Measurements from ENCODE around the gene SMARCC1. TPM values are rescaled to one million over a fixed set of nuclear protein-coding genes. Genes with fewer than 3 reads are reported as not detected.
A peak's percentile ranks its signal among the peaks of the same experiment; 100 is the strongest.

The SMARCC1 gene
- total RNA-seq, 4 donors from 2014 or later: 38.5 to 54.2 (median 42.9) TPM

DNA sequence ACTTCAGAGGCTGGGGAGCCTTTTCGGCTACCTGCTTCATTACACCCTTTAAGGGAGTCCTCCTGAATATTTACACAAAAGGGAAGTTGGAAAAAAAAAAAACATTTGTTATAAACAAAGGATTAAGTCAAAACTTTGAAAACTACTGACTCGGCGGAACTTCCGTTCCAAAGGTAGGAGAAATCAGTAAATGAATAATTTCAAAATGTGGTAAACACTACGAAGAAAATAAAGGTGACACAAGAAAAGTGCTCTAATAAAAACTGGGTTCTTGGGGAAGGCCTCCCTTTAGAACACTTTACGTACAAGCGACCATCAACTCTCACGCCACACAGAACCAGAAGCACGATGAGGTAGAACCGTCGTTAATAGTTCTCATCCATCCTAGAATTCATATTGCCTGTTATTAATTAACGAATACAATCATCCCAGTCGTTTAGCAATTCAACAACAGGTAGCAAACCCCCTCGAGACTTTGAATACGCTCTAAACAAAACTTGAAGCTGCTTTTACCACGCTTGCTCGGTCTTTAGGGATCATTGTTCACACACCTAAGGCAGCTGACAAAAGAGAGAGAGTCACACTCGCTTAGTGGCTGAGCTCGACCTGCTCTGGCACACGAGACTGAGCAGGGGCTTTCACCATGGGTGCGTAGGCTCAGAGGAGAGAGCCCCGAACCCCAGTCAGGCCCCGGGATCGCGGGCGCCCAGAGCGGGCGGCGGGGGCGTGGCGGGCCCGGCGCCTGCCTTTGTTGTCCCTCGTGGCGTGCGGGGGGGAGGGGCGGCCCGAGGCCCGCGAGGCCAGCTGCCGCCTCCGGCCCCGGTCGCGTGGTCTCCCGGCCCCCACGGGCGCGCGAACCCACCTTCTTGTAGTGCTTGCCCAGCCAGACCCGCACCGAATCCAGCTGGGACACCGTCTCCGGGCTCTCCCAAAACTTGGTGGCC is 680 bp downstream of the SMARCC1 start:
- intact Hi-C loops (cut with DNase I; ENCODE audit: low total_unique reads): no loop called here
- peak overlapping the region; percentile 91 for H3K4me3 ChIP-seq (ENCODE audit: low read depth, poor library complexity, severe bottlenecking)
- WGBS, 2 donors: 0 to 1% methylated on average over 22 to 33 of the region's 54 CpGs
- DNase-seq (ENCODE audit: low spot score in 2 of 2): peak; percentile 51 to 92
- TF ChIP-seq, protein P1, sequence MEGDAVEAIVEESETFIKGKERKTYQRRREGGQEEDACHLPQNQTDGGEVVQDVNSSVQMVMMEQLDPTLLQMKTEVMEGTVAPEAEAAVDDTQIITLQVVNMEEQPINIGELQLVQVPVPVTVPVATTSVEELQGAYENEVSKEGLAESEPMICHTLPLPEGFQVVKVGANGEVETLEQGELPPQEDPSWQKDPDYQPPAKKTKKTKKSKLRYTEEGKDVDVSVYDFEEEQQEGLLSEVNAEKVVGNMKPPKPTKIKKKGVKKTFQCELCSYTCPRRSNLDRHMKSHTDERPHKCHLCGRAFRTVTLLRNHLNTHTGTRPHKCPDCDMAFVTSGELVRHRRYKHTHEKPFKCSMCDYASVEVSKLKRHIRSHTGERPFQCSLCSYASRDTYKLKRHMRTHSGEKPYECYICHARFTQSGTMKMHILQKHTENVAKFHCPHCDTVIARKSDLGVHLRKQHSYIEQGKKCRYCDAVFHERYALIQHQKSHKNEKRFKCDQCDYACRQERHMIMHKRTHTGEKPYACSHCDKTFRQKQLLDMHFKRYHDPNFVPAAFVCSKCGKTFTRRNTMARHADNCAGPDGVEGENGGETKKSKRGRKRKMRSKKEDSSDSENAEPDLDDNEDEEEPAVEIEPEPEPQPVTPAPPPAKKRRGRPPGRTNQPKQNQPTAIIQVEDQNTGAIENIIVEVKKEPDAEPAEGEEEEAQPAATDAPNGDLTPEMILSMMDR (IDR thresholded peaks at IDR 0.05): no peak
- no peak for TF ChIP-seq POLR2A (IDR thresholded peaks at IDR 0.05)

DNA sequence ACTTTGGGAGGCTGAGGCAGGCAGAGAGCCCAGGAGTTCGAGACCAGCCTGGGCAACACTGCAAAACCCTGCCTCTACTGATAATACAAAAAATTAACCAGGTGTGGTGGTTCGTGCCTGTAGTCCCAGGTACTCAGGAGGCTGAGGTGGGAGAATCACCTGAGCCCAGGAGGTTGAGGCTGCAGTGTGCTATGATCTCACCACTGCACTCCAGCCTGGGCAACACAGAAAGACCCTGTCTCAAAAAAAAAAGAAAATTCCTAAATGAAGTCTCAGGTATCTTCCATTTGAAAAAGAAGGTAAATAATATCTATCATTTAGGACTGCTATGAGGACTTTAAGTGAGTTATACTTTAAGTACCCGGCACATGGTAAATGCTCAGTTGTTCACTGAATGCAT is 2.9 kb downstream of the SMARCC1 start:
- intact Hi-C loops (cut with DNase I; ENCODE audit: low total_unique reads): no loop called here
- WGBS, 2 donors: 91 to 94% methylated on average over 3 of the region's 3 CpGs

DNA sequence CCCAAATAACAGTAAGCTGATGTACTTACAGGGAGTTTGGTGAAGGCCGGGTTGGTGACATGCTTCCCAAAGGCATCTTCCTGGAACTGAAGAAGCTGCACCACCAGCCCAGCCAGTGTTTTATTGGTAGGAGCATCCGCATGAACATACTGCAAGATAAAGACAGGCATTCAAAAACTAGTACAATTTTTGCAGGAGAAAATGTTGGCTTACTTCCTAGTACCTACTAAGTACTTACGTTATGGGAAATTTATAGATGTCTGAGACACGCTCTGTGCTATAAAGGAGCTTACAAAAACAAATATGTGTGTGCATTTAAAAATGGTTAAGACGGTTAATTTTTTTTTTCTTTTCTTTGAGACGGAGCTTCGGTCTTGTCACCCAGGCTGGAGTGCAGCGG is 8.9 kb downstream of the SMARCC1 start:
- 82 to 87% methylated on average over 8 of the region's 8 CpGs for WGBS, 2 donors
- H3K4me3 ChIP-seq (ENCODE audit: low read depth, poor library complexity, severe bottlenecking): no peak overlapping the region
- TF ChIP-seq, protein P1 (IDR thresholded peaks at IDR 0.05): no peak
- no peak for TF ChIP-seq POLR2A (IDR thresholded peaks at IDR 0.05)
- DNase-seq (ENCODE audit: low spot score in 2 of 2): no peak
- intact Hi-C loops (cut with DNase I; ENCODE audit: low total_unique reads): no loop called here

More for the DNA sequence above, 2.9 kb downstream of the SMARCC1 start:
- TF ChIP-seq POLR2A (IDR thresholded peaks at IDR 0.05): no peak
- TF ChIP-seq, protein P1 (IDR thresholded peaks at IDR 0.05): no peak
- no peak for DNase-seq (ENCODE audit: low spot score in 2 of 2)
- H3K4me3 ChIP-seq (ENCODE audit: low read depth, poor library complexity, severe bottlenecking): no peak overlapping the region

DNA sequence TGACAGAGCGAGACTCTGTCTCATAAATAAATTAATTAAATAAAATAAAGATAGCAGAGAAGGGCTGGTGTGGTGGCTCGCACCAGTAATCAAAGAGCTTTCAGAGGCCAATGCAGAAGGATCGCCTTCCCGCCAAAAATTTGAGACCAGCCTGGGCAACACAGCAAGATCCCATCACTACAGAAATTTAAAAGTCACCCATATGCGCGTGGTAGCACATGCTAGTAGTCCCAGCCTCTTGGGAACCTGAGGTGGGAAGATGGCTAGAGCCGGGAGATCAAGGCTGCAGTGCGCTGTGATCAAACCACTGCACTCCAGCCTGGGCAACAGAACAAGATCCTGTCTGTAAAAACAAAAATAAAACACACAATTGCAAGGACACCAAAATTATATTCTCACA is 9.6 kb downstream of the SMARCC1 start:
- no peak overlapping the region for H3K4me3 ChIP-seq (ENCODE audit: low read depth, poor library complexity, severe bottlenecking)
- intact Hi-C loops (cut with DNase I; ENCODE audit: low total_unique reads): no loop called here
- WGBS, 2 donors: 97 to 98% methylated on average over 8 of the region's 8 CpGs
- DNase-seq (ENCODE audit: low spot score in 2 of 2): no peak
- no peak for TF ChIP-seq POLR2A (IDR thresholded peaks at IDR 0.05)
- TF ChIP-seq, protein P1 (IDR thresholded peaks at IDR 0.05): no peak

DNA sequence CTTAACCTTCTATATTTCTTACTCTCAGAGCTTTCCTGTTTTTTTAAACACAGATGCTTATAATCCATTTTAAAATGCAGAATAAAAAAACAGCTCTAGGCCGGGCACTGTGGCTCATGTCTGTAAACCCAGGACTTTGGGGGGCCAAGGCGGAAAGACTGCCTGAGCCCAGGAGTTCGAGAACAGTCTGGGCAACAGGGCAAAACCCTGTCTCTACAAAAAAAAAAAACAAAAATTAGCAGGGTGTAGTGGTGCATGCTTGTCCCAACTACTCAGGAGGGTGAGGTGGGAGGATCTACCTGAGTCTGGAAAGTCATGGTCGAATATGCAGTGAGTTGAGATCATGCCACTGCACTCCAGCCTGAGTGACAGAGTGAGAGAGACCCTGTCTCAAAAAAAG is 15.5 kb downstream of the SMARCC1 start:
- no peak overlapping the region for H3K4me3 ChIP-seq (ENCODE audit: low read depth, poor library complexity, severe bottlenecking)
- WGBS, 2 donors: 89 to 92% methylated on average over 4 of the region's 4 CpGs
- intact Hi-C loops (cut with DNase I; ENCODE audit: low total_unique reads): no loop called here
- TF ChIP-seq POLR2A (IDR thresholded peaks at IDR 0.05): no peak
- TF ChIP-seq, protein P1 (IDR thresholded peaks at IDR 0.05): no peak
- peak in 1 of 2 donors; percentile 29 for DNase-seq (ENCODE audit: low spot score in 2 of 2)
